ENCODE results near the gene TTLL3.

TTLL3 gene

DNA sequence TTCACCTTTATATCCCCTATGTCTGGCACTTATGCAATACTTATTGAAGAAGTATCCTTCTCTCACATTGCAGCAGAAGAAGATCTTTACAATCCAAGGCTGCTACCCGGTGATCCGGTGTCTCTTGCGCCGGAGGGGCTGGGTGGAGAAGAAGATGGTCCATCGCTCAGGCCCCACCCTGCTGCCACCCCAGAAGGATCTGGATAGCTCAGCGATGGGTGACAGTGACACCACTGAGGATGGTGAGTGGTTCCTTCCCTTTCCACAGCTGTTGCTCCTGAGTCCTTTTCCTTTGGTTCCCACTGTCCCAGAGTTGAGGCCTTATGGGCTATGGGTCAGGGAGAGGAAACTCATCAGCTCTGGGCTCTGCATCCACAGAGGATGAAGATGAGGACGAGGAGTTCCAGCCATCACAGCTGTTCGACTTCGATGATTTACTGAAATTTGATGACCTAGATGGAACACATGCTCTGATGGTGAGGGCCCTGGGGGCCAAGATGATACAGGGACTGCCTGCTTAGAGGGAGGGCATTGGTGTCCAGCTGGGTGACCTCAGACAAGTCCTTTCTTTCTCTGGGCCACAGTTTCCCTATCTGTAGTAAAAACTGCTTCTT is 2.9 kb downstream of the TTLL3 start:
- Histone ChIP-seq H3K4me3 (ENCODE audit: low read length) (no peak overlapping the region), H3K36me3 (ENCODE audit: control insufficient read depth, insufficient read depth, low read length) (no peaks in the 10 kb centered on the region), H3K9me3 (ENCODE audit: control insufficient read depth, low read length) (no peaks in the 10 kb centered on the region), H3K27me3 (ENCODE audit: control insufficient read depth, insufficient read depth, low read length) (no peaks in the 10 kb centered on the region), H3K4me1 (ENCODE audit: control insufficient read depth, insufficient read depth, low read length) (peaks cover 22% of the 10 kb centered on the region), H3K9ac (ENCODE audit: low read length) (no peak overlapping the region)

DNA sequence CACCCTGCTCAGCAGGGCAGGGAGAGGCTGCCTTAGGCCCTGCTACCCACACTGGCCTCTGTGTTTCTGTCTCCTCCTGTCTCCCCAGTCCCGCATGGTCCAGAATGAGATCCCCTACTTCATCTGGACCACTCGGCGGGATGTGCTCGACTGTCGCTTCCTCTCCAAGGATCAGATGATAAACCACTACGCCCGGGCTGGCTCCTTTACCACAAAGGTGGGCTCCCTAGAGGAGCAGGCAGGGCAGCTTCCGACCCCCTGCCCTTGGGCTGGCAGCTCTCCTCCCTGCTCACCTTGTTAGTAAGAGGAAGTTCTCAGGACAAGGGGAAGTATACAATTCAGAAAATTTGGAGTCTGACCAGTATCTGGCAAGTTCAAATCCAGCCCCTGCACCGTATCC is 5.9 kb downstream of the TTLL3 start:
- Histone ChIP-seq H3K9me3 (ENCODE audit: control insufficient read depth, low read length) (no peaks in the 10 kb centered on the region), H3K9ac (ENCODE audit: low read length) (no peak overlapping the region), H3K4me1 (ENCODE audit: control insufficient read depth, insufficient read depth, low read length) (peaks cover under 1% of the 10 kb centered on the region), H3K27me3 (ENCODE audit: control insufficient read depth, insufficient read depth, low read length) (no peaks in the 10 kb centered on the region), H3K4me3 (ENCODE audit: low read length) (no peak overlapping the region), H3K36me3 (ENCODE audit: control insufficient read depth, insufficient read depth, low read length) (no peaks in the 10 kb centered on the region)

DNA sequence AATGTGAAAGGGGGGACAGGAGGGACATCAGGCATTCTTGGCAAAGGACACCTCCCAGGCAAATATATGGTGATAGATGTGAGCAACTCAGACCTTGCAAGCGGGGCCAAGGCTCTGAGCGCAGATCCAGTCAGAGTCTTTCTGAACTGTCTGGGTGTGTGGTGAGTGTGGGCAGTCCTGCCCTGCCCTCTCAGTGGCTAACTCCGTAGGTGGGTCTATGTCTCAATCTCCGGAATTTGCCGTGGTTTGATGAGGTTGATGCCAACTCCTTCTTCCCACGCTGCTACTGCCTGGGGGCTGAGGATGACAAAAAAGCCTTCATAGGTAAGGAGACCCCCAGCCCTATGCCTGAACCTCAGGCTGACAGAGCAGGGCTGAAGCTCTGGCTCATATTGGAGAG is 7.4 kb downstream of the TTLL3 start:
- no peak overlapping the region for H3K9ac ChIP-seq (ENCODE audit: low read length)
- H3K36me3 ChIP-seq (ENCODE audit: control insufficient read depth, insufficient read depth, low read length), result no peaks in the 10 kb centered on the region
- H3K4me1 ChIP-seq (ENCODE audit: control insufficient read depth, insufficient read depth, low read length), result no peaks in the 10 kb centered on the region
- no peak overlapping the region for H3K4me3 ChIP-seq (ENCODE audit: low read length)
- H3K27me3 ChIP-seq (ENCODE audit: control insufficient read depth, insufficient read depth, low read length), result no peaks in the 10 kb centered on the region
- no peaks in the 10 kb centered on the region for H3K9me3 ChIP-seq (ENCODE audit: control insufficient read depth, low read length)

DNA sequence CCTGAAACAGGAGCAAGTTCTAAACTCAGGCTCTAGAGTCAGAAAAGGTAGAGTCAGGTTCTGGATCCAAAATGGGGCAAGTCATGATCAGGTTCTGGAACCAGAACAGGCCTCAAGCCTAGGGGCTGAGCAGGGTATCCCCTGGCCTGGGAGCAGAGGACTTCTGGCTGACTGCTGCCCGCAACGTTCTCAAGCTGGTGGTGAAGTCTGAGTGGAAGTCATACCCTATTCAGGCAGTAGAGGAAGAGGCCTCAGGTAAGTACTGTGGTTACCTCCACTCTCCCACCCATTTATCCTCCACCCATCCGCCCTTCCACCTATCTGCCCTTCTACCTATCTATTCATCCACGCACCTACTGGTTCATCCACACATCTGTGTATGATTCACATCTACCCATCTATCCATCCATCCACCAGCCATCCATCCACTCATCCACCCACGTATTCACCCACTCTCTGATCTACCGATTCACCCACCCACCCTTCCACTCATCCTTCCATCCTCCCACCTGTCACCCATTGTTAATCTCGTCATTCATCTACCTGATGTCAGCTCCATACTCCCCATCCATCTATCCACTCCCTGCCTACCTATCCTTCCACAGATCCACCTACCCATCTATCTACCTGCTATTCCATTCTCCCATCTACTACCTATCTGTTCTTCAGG is 8.7 kb downstream of the TTLL3 start:
- H3K36me3 ChIP-seq (ENCODE audit: control insufficient read depth, insufficient read depth, low read length), result no peaks in the 10 kb centered on the region
- no peak overlapping the region for H3K4me3 ChIP-seq (ENCODE audit: low read length)
- no peak overlapping the region for H3K9ac ChIP-seq (ENCODE audit: low read length)

DNA sequence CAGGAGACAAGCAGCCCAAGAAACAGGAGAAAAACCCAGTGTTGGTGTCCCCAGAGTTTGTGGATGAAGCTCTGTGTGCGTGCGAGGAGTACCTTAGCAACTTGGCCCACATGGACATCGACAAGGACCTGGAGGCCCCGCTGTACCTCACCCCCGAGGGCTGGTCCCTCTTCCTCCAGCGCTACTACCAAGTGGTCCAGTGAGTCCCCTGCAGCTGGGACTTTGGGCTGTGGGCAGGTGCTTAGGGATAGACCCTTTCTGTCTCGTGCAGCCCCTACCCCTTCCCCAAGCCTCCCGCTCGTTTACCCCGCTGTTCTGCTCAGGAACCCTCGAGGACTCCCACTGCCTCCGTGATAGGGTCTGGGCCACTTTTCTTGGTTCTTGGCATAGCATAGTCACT is 10.5 kb downstream of the TTLL3 start:
- peaks cover 6% of the 10 kb centered on the region for H3K4me1 ChIP-seq (ENCODE audit: control insufficient read depth, insufficient read depth, low read length)
- no peak overlapping the region for H3K4me3 ChIP-seq (ENCODE audit: low read length)
- H3K9ac ChIP-seq (ENCODE audit: low read length), result no peak overlapping the region
- H3K9me3 ChIP-seq (ENCODE audit: control insufficient read depth, low read length), result no peaks in the 10 kb centered on the region
- H3K27me3 ChIP-seq (ENCODE audit: control insufficient read depth, insufficient read depth, low read length), result no peaks in the 10 kb centered on the region
- H3K36me3 ChIP-seq (ENCODE audit: control insufficient read depth, insufficient read depth, low read length), result no peaks in the 10 kb centered on the region

More for the DNA sequence above, 8.7 kb downstream of the TTLL3 start:
- no peaks in the 10 kb centered on the region for H3K9me3 ChIP-seq (ENCODE audit: control insufficient read depth, low read length)
- no peaks in the 10 kb centered on the region for H3K4me1 ChIP-seq (ENCODE audit: control insufficient read depth, insufficient read depth, low read length)
- H3K27me3 ChIP-seq (ENCODE audit: control insufficient read depth, insufficient read depth, low read length), result no peaks in the 10 kb centered on the region

DNA sequence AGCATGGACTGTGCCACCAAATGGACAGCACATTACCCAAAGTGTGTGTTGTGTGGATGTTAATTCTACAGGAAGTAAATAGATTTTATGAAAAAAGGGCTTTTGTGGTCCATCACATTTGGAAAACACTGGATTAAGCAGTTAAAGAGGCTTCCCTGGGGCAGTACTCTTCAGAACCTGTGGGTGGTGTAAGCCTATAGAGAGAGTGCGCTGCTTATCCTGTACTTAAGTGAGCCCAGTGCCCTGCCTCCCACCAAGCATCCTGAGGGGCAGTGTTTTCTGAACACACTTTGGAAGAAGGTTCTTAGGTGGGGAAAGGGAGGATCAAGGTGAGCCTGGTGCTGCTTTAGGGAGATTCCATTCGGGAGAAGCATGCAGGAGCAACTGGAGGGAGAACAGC is 10.9 kb downstream of the TTLL3 start:
- Histone ChIP-seq H3K9me3 (ENCODE audit: control insufficient read depth, low read length) (no peaks in the 10 kb centered on the region), H3K4me3 (ENCODE audit: low read length) (no peak overlapping the region), H3K27me3 (ENCODE audit: control insufficient read depth, insufficient read depth, low read length) (no peaks in the 10 kb centered on the region), H3K4me1 (ENCODE audit: control insufficient read depth, insufficient read depth, low read length) (peaks cover 9% of the 10 kb centered on the region), H3K36me3 (ENCODE audit: control insufficient read depth, insufficient read depth, low read length) (no peaks in the 10 kb centered on the region), H3K9ac (ENCODE audit: low read length) (no peak overlapping the region)

DNA sequence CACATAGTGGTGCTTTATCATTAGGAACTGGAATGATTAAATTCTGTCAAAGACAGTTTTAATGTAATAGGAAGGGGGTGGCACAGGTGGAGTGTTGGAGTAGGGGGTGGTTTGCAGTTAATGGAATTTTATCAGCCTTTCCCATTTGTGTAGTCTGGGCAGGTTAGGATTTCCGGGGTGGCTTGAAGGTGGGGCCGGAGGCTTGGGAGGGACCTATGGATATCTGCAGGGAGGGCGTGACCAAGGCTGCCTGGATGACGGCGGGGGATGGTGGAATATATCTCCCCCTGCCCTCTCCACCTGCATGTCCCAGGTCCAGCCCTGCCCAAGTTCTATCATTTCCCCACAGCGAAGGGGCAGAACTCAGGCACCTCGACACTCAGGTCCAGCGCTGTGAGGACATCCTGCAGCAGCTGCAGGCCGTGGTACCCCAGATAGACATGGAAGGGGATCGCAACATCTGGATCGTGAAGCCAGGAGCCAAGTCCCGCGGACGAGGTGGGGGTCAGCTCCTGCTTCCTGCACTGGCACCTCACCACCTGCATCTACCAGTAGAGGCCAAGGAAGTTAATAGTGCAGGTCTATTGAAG is 15.5 kb downstream of the TTLL3 start:
- Histone ChIP-seq H3K36me3 (ENCODE audit: control insufficient read depth, insufficient read depth, low read length) (peaks cover 5% of the 10 kb centered on the region), H3K27me3 (ENCODE audit: control insufficient read depth, insufficient read depth, low read length) (no peaks in the 10 kb centered on the region), H3K9me3 (ENCODE audit: control insufficient read depth, low read length) (no peaks in the 10 kb centered on the region), H3K4me3 (ENCODE audit: low read length) (no peak overlapping the region), H3K4me1 (ENCODE audit: control insufficient read depth, insufficient read depth, low read length) (peaks cover 9% of the 10 kb centered on the region), H3K9ac (ENCODE audit: low read length) (no peak overlapping the region)

DNA sequence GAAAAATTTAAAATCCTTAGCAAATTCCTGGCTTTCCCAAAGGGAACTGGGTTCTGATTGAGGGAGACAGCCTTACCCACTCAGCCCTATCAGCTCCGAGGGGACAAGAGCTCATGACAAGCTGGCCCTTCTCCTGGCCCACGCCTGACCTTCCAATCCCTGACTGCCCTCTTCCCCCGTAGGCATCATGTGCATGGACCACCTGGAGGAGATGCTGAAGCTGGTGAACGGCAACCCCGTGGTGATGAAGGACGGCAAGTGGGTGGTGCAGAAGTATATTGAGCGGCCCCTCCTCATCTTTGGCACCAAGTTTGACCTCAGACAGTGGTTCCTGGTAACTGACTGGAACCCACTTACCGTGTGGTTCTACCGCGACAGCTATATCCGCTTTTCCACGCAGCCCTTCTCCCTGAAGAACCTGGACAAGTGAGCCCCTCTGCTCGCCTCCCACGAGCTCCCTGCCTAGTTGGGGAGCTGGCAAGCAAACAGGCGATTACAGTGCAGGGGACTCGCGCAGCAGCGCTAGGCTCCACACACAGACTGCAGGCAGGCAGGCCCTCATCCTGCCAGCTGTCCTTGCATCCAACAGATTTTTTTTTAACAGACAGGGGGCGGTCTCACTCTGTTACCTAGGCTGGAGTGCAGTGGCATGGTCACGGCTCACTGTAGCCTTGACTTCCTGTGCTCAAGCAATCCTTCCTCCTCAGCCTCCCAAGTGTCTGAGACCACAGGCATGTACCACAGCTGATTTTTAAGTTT is 16.9 kb downstream of the TTLL3 start:
- Histone ChIP-seq H3K27me3 (ENCODE audit: control insufficient read depth, insufficient read depth, low read length) (no peaks in the 10 kb centered on the region), H3K36me3 (ENCODE audit: control insufficient read depth, insufficient read depth, low read length) (peaks cover 5% of the 10 kb centered on the region), H3K4me3 (ENCODE audit: low read length) (no peak overlapping the region)

DNA sequence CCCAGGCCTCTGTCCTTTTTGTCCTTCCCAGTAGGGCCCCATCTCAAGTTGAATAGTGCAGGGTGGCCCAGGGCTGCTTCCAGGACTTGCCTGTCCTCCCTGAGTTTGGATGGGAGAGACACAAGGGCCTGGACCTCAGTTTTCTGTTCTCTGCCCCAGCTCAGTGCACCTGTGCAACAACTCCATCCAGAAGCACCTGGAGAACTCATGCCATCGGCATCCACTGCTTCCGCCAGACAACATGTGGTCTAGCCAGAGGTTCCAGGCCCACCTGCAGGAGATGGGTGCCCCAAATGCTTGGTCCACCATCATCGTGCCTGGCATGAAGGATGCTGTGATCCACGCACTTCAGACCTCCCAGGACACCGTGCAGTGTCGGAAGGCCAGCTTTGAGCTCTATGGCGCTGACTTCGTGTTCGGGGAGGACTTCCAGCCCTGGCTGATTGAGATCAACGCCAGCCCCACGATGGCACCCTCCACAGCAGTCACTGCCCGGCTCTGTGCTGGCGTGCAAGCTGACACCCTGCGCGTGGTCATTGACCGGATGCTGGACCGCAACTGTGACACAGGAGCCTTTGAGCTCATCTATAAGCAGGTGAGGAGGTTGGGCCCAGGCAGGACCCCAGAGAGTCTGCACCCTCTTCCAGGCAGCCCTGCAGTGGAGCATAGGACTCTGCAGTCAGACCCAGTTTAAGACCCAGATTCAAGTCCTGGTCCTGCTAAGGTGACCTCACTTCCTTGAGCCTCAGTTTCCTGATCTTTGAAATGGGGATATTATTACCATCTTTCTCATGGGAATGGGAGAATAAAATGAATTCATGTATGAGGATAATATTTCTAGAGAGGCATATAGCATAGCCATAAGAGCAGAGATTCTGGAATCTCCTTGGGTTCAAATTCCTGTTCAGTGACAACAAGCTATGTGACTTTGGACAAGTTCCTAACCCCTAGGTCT is 19.0 kb downstream of the TTLL3 start:
- H3K9me3 ChIP-seq (ENCODE audit: control insufficient read depth, low read length), result no peaks in the 10 kb centered on the region
- no peak overlapping the region for H3K9ac ChIP-seq (ENCODE audit: low read length)
- H3K27me3 ChIP-seq (ENCODE audit: control insufficient read depth, insufficient read depth, low read length), result no peaks in the 10 kb centered on the region
- peaks cover 13% of the 10 kb centered on the region for H3K36me3 ChIP-seq (ENCODE audit: control insufficient read depth, insufficient read depth, low read length)
- H3K4me3 ChIP-seq (ENCODE audit: low read length), result no peak overlapping the region
- H3K4me1 ChIP-seq (ENCODE audit: control insufficient read depth, insufficient read depth, low read length), result peaks cover 9% of the 10 kb centered on the region

More for the DNA sequence above, 16.9 kb downstream of the TTLL3 start:
- H3K9me3 ChIP-seq (ENCODE audit: control insufficient read depth, low read length), result no peaks in the 10 kb centered on the region
- no peak overlapping the region for H3K9ac ChIP-seq (ENCODE audit: low read length)
- peaks cover 9% of the 10 kb centered on the region for H3K4me1 ChIP-seq (ENCODE audit: control insufficient read depth, insufficient read depth, low read length)

DNA sequence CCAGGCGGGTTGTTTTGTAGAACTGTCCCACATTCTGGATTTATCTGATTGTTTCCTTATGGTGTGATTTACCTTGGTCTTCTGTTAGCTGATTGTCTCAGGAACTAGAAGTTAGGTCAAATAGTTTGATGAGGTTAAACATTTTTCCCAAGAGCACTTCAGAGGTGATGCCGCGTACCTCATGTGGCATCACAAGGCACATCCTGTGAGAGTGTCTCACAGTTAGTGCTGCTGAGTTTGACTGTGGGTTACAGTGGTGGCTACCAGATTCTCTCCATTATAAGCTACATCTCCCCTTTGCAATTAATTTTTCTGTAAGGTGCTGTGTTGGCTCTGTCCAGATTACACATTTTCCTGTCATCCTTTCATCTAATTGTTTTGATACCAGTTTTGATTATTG is 21.2 kb downstream of the TTLL3 start:
- Histone ChIP-seq H3K36me3 (ENCODE audit: control insufficient read depth, insufficient read depth, low read length) (peaks cover 20% of the 10 kb centered on the region), H3K9ac (ENCODE audit: low read length) (no peak overlapping the region), H3K27me3 (ENCODE audit: control insufficient read depth, insufficient read depth, low read length) (no peaks in the 10 kb centered on the region), H3K4me3 (ENCODE audit: low read length) (no peak overlapping the region), H3K9me3 (ENCODE audit: control insufficient read depth, low read length) (no peaks in the 10 kb centered on the region), H3K4me1 (ENCODE audit: control insufficient read depth, insufficient read depth, low read length) (no peaks in the 10 kb centered on the region)

DNA sequence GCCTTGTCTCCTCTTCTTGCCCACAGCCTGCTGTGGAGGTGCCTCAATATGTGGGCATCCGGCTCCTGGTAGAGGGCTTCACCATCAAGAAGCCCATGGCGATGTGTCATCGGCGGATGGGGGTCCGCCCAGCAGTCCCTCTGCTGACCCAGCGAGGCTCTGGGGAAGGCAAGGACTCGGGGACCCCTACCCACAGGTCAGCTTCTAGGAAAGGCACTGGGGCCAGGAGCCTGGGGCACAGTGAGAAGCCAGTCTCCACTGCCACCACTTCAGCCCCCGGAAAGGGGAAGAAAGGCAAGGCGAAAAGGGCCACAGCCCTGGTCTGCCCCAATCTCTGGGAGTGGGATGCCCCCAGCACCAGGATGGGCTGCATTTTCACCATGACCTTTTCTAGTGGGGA is 23.0 kb downstream of the TTLL3 start:
- Histone ChIP-seq H3K9me3 (ENCODE audit: control insufficient read depth, low read length) (no peaks in the 10 kb centered on the region), H3K4me3 (ENCODE audit: low read length) (no peak overlapping the region), H3K9ac (ENCODE audit: low read length) (no peak overlapping the region), H3K36me3 (ENCODE audit: control insufficient read depth, insufficient read depth, low read length) (peaks cover 20% of the 10 kb centered on the region), H3K27me3 (ENCODE audit: control insufficient read depth, insufficient read depth, low read length) (no peaks in the 10 kb centered on the region), H3K4me1 (ENCODE audit: control insufficient read depth, insufficient read depth, low read length) (no peaks in the 10 kb centered on the region)

Data from mucosa of stomach (tissue), 1 donor.